HPDE6-E6E7 (cell line): ENCODE data around the gene C2orf78.
"Not testable (repeated sequence)": the region's sequence is repeated elsewhere in the genome, so short reads cannot be mapped to it uniquely, and the experiment has no call there.

ENCODE experiments used
- DNase-seq: peaks from one replicate; pipeline ENCODE4 v3.0.0; 2011; ENCODE audit warnings: missing footprints; ENCODE audit errors: extremely low spot score

The C2orf78 gene

GRCh38 chr2:73783883-73784282, at the start of gene C2orf78:
Gene C2orf78, plus strand, starts transcription at chr2:73784183. Its CDS starts 127 bp downstream, at chr2:73784310.
- not testable (repeated sequence) for DNase-seq

GRCh38 chr2:73736378-73736777, 47.6 kb upstream of the C2orf78 start:
- DNase-seq: no peak

- peak; percentile 97 for DNase-seq
Measured at GRCh38 chr2:73736855-73737779, 46.9 kb upstream of the C2orf78 start, which contains the start of gene TPRKB. Gene TPRKB, minus strand, starts transcription at chr2:73737345. Its CDS starts 2,776 bp downstream, at chr2:73734569.

GRCh38 chr2:73739101-73739500, 44.9 kb upstream of the C2orf78 start:
- no peak for DNase-seq

- DNase-seq: no peak
Measured at GRCh38 chr2:73740767-73741166, 43.2 kb upstream of the C2orf78 start.

GRCh38 chr2:73746015-73746876, 37.7 kb upstream of the C2orf78 start:
- no peak for DNase-seq

GRCh38 chr2:73746877-73747208, 37.1 kb upstream of the C2orf78 start:
- no peak for DNase-seq

GRCh38 chr2:73749314-73749713, 34.7 kb upstream of the C2orf78 start:
- no peak for DNase-seq

- not testable (repeated sequence) for DNase-seq
Measured at GRCh38 chr2:73754332-73754731, 29.7 kb upstream of the C2orf78 start.

- no peak for DNase-seq
Measured at GRCh38 chr2:73759285-73759764, 24.7 kb upstream of the C2orf78 start.

- DNase-seq: no peak
Measured at GRCh38 chr2:73759904-73760303, 24.1 kb upstream of the C2orf78 start.

GRCh38 chr2:73762571-73762970, 21.4 kb upstream of the C2orf78 start:
- DNase-seq: no peak

- DNase-seq: no peak
Measured at GRCh38 chr2:73764945-73765344, 19.0 kb upstream of the C2orf78 start.

GRCh38 chr2:73766349-73766748, 17.6 kb upstream of the C2orf78 start:
- no peak for DNase-seq

GRCh38 chr2:73766994-73767393, 17.0 kb upstream of the C2orf78 start:
- DNase-seq: no peak

- DNase-seq: no peak
Measured at GRCh38 chr2:73770725-73771124, 13.3 kb upstream of the C2orf78 start.

GRCh38 chr2:73772819-73773218, 11.2 kb upstream of the C2orf78 start:
- no peak for DNase-seq

GRCh38 chr2:73776381-73776780, 7.6 kb upstream of the C2orf78 start:
- peak; percentile 39 for DNase-seq

GRCh38 chr2:73776869-73777519, 7.0 kb upstream of the C2orf78 start:
- peak; percentile 49 for DNase-seq

- DNase-seq: not testable (repeated sequence)
Measured at GRCh38 chr2:73778867-73779466, 5.0 kb upstream of the C2orf78 start.

GRCh38 chr2:73779467-73780236, 4.3 kb upstream of the C2orf78 start, which contains the start of gene DUSP11:
Gene DUSP11, minus strand, starts transcription at chr2:73780103. Its CDS starts 129 bp downstream, at chr2:73779974.
- peak; percentile 88 for DNase-seq
